WTC11 (cell line): ENCODE measurements around the gene EWSR1.

Experiments used
- GABPB1 ChIP-seq: sonication (generic); formaldehyde crosslinking; IDR thresholded peaks from 2 replicates; pipeline ENCODE4 v1.8.1; 2023; ENCODE audit warnings: mild to moderate bottlenecking, missing genetic modification reagents
- MYBL2 ChIP-seq: sonication (generic); formaldehyde crosslinking; IDR thresholded peaks from 2 replicates; pipeline ENCODE4 v1.8.1; 2023; ENCODE audit warnings: mild to moderate bottlenecking, moderate library complexity, missing genetic modification reagents
- RELA ChIP-seq: sonication (generic); formaldehyde crosslinking; IDR thresholded peaks from 2 replicates; pipeline ENCODE4 v1.8.1; 2022; ENCODE audit warnings: missing genetic modification reagents, mild to moderate bottlenecking, borderline replicate concordance
- SMAD4 ChIP-seq: sonication (generic); formaldehyde crosslinking; IDR thresholded peaks from 2 replicates; pipeline ENCODE4 v1.8.0; 2022; ENCODE audit warnings: mild to moderate bottlenecking, missing genetic modification reagents
- TEAD4 ChIP-seq: sonication (generic); formaldehyde crosslinking; IDR thresholded peaks from 2 replicates; pipeline ENCODE4 v1.8.0; 2022; ENCODE audit warnings: mild to moderate bottlenecking, missing genetic modification reagents
- ZNF138 ChIP-seq: sonication (generic); formaldehyde crosslinking; conservative IDR thresholded peaks from 2 replicates; pipeline ENCODE4 v1.8.1; 2022; ENCODE audit warnings: mild to moderate bottlenecking, moderate library complexity, missing genetic modification reagents
- TF ChIP-seq, protein P1 (sequence below): fragments of 200-600 bp; IDR thresholded peaks from 2 replicates; pipeline ENCODE4 v1.8.0; 2022; ENCODE audit warnings: antibody characterized with exemption
- TF ChIP-seq, protein P2 (sequence below): sonication (generic); formaldehyde crosslinking; IDR thresholded peaks from 2 replicates; pipeline ENCODE4 v1.8.1; 2023; ENCODE audit warnings: mild to moderate bottlenecking, missing genetic modification reagents, moderate library complexity
- TF ChIP-seq, protein P3 (sequence below): sonication (generic); formaldehyde crosslinking; IDR thresholded peaks from 2 replicates; pipeline ENCODE4 v1.8.0; 2022; ENCODE audit warnings: mild to moderate bottlenecking, missing genetic modification reagents
- TF ChIP-seq, protein P4 (sequence below): sonication (generic); formaldehyde crosslinking; IDR thresholded peaks from 2 replicates; pipeline ENCODE4 v1.8.1; 2023; ENCODE audit warnings: mild to moderate bottlenecking, missing genetic modification reagents

- TF ChIP-seq, protein P1, sequence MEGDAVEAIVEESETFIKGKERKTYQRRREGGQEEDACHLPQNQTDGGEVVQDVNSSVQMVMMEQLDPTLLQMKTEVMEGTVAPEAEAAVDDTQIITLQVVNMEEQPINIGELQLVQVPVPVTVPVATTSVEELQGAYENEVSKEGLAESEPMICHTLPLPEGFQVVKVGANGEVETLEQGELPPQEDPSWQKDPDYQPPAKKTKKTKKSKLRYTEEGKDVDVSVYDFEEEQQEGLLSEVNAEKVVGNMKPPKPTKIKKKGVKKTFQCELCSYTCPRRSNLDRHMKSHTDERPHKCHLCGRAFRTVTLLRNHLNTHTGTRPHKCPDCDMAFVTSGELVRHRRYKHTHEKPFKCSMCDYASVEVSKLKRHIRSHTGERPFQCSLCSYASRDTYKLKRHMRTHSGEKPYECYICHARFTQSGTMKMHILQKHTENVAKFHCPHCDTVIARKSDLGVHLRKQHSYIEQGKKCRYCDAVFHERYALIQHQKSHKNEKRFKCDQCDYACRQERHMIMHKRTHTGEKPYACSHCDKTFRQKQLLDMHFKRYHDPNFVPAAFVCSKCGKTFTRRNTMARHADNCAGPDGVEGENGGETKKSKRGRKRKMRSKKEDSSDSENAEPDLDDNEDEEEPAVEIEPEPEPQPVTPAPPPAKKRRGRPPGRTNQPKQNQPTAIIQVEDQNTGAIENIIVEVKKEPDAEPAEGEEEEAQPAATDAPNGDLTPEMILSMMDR = no peak
- TF ChIP-seq SMAD4 (CRISPR knock-in tag) = no peak
- TF ChIP-seq GABPB1 (CRISPR knock-in tag) = no peak
- TF ChIP-seq, protein P2, sequence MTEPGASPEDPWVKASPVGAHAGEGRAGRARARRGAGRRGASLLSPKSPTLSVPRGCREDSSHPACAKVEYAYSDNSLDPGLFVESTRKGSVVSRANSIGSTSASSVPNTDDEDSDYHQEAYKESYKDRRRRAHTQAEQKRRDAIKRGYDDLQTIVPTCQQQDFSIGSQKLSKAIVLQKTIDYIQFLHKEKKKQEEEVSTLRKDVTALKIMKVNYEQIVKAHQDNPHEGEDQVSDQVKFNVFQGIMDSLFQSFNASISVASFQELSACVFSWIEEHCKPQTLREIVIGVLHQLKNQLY = no peak
- TF ChIP-seq TEAD4 (CRISPR knock-in tag) = no peak
- TF ChIP-seq, protein P3, sequence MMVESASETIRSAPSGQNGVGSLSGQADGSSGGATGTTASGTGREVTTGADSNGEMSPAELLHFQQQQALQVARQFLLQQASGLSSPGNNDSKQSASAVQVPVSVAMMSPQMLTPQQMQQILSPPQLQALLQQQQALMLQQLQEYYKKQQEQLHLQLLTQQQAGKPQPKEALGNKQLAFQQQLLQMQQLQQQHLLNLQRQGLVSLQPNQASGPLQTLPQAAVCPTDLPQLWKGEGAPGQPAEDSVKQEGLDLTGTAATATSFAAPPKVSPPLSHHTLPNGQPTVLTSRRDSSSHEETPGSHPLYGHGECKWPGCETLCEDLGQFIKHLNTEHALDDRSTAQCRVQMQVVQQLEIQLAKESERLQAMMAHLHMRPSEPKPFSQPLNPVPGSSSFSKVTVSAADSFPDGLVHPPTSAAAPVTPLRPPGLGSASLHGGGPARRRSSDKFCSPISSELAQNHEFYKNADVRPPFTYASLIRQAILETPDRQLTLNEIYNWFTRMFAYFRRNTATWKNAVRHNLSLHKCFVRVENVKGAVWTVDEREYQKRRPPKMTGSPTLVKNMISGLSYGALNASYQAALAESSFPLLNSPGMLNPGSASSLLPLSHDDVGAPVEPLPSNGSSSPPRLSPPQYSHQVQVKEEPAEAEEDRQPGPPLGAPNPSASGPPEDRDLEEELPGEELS (CRISPR knock-in tag) = no peak
- TF ChIP-seq MYBL2 (CRISPR knock-in tag) = no peak
- no peak for TF ChIP-seq RELA
- TF ChIP-seq, protein P4, sequence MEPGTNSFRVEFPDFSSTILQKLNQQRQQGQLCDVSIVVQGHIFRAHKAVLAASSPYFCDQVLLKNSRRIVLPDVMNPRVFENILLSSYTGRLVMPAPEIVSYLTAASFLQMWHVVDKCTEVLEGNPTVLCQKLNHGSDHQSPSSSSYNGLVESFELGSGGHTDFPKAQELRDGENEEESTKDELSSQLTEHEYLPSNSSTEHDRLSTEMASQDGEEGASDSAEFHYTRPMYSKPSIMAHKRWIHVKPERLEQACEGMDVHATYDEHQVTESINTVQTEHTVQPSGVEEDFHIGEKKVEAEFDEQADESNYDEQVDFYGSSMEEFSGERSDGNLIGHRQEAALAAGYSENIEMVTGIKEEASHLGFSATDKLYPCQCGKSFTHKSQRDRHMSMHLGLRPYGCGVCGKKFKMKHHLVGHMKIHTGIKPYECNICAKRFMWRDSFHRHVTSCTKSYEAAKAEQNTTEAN (CRISPR knock-in tag) = no peak
- no peak for TF ChIP-seq ZNF138 (CRISPR knock-in tag)
Observed at GRCh38 chr22:29325785-29326315, 57.8 kb downstream of the EWSR1 start.
